Fibroblast of villous mesenchyme (primary cell): ENCODE results near the gene SYTL4. TPM values are rescaled to one million over a fixed set of nuclear protein-coding genes. Genes with fewer than 3 reads are reported as not detected.

Source experiments
- DNase-seq: peaks from one replicate; pipeline ENCODE4 v3.0.0-alpha.2; 2010; ENCODE audit warnings: low read depth
- H3K4me3 ChIP-seq: 2 replicates; pipeline ENCODE4 v1.5.1; 2011; ENCODE audit warnings: low read depth, mild to moderate bottlenecking, low read length
- CTCF ChIP-seq: IDR thresholded peaks from 2 replicates; pipeline ENCODE4 v1.5.1; 2012; ENCODE audit warnings: low read depth, mild to moderate bottlenecking, low read length; ENCODE audit not compliant: insufficient read depth
- total RNA-seq: library from RNA; depleted of rRNA; stranded (reverse); fragments of >200 nt; gene quantifications from 2 replicates; pipeline ENCODE4 v1.2.3, GENCODE V29; 2012

SYTL4 gene
- total RNA-seq, 1 donor, result 4.3 TPM

GRCh38 chrX:100649550-100650356 lies 82.2 kb downstream of the SYTL4 start:
- H3K4me3 ChIP-seq, result peak overlapping the region; percentile 1

GRCh38 chrX:100648458-100649417 lies 83.2 kb downstream of the SYTL4 start:
- no peak for TF ChIP-seq CTCF
- peak overlapping the region; percentile 1 for H3K4me3 ChIP-seq
- peak; percentile 94 for DNase-seq

More at GRCh38 chrX:100649550-100650356, 82.2 kb downstream of the SYTL4 start:
- peak; percentile 15 for TF ChIP-seq CTCF
- peak; percentile 96 for DNase-seq

- H3K4me3 ChIP-seq, result peak overlapping the region; percentile 12
- TF ChIP-seq CTCF, result no peak
- peak; percentile 27 for DNase-seq
These were observed 84.2 kb downstream of the SYTL4 start for GRCh38 chrX:100647739-100648138.

- TF ChIP-seq CTCF, result peak; percentile 29
- peak; percentile 88 for DNase-seq
- peak overlapping the region; percentile 13 for H3K4me3 ChIP-seq
These were observed 84.8 kb downstream of the SYTL4 start for GRCh38 chrX:100647095-100647494.

GRCh38 chrX:100645106-100645505 lies 86.8 kb downstream of the SYTL4 start:
- no peak for DNase-seq
- no peak for TF ChIP-seq CTCF
- H3K4me3 ChIP-seq, result peak overlapping the region; percentile 74

GRCh38 chrX:100643956-100644860 lies 87.7 kb downstream of the SYTL4 start, which contains the start of gene SRPX2:
SRPX2 (plus strand) TSS chrX:100644199; CDS start chrX:100646323, 2,124 bp downstream.
- peak within 1 kb of the TSS; percentile 74 for H3K4me3 ChIP-seq
- DNase-seq, result peak; percentile 93
- no peak for TF ChIP-seq CTCF
